Effector memory CD8-positive, alpha-beta T cell (primary cell): ENCODE data around the gene DSG4.

Source experiments
- ATAC-seq: fragments of 150-1000 bp; cut with Tn5 transposase; replicated peaks from 2 replicates; pipeline ENCODE4 v1.10.0; 2021; ENCODE audit warnings: mild to moderate bottlenecking, moderate library complexity
- DNase-seq, 3 experiments: peaks; one replicate each; pipeline ENCODE4 v3.0.0; 2021
- H3K27ac Mint-ChIP-seq, 2 donors: one replicate each; pipeline ENCODE4 v1.8.0; 2022; ENCODE audit warnings: mild to moderate bottlenecking in 2 of 2, mixed read lengths in 2 of 2, moderate library complexity in 2 of 2
- H3K27me3 Mint-ChIP-seq, 2 donors: one replicate each; pipeline ENCODE4 v1.8.0; 2022; ENCODE audit warnings: mixed read lengths in 2 of 2
- H3K36me3 Mint-ChIP-seq: one replicate; pipeline ENCODE4 v1.8.0; 2022; ENCODE audit warnings: mild to moderate bottlenecking, moderate library complexity, mixed read lengths; ENCODE audit not compliant: insufficient read depth
- H3K4me1 Mint-ChIP-seq, 2 donors: one replicate each; pipeline ENCODE4 v1.8.0; 2022; ENCODE audit warnings: low read depth in 2 of 2, mixed read lengths in 2 of 2
- H3K4me3 Mint-ChIP-seq, 2 donors: one replicate each; pipeline ENCODE4 v1.8.0; 2022; ENCODE audit warnings: mild to moderate bottlenecking in 2 of 2, mixed read lengths in 2 of 2, moderate library complexity in 2 of 2
- H3K9me3 Mint-ChIP-seq, 2 donors: one replicate each; pipeline ENCODE4 v1.8.0; 2022; ENCODE audit warnings: mixed read lengths in 2 of 2

Gene DSG4

DNA sequence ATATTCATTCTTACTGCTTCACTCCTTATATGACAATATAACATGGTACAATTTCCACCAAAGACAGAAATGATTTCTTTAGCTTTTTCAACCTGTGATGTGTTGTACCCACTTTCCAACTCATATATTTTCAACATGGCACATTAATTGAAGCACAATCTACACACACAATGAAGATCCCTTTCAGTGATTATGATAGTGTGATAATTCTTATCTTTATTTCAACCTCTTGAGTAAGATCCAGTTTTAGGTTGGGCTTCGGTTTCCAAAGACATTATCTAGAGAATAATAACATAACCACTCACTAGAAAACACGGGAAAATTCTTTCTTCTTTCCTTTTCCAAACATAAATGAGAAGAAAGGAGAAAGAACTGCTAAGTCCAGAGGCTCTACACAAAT is 67.6 kb downstream of the DSG4 start:
- Mint-ChIP-seq H3K27me3 (no peaks in the 10 kb centered on the region), H3K4me1 (no peaks in the 10 kb centered on the region), H3K27ac (no peak overlapping the region), H3K4me3 (no peak overlapping the region), H3K36me3 (no peaks in the 10 kb centered on the region), H3K9me3 (peaks cover 0 to 3% of the 10 kb centered on the region in 2 donors)
- ATAC-seq (no peak), DNase-seq (no peak)

DNA sequence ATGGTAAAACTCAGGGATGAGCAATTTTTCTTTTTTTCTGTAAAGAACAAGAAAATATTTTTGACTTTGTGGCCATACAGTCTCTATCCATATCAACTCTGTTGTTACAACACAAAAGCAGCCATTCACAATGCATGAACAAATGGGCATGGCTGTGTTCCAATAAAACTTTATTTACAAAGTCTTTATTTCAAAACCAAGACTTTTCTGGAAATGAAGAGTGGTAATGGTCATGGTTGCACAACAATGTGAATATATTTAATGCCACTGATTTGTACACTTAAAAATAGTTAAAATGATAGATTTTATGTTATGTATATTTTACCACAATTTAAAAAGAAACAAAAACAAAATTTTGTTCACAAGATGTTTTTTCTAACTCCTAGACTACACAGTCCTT is 69.3 kb downstream of the DSG4 start:
- Mint-ChIP-seq H3K27ac (no peak overlapping the region), H3K36me3 (no peaks in the 10 kb centered on the region), H3K27me3 (no peaks in the 10 kb centered on the region), H3K4me1 (no peaks in the 10 kb centered on the region), H3K9me3 (peaks cover 6 to 7% of the 10 kb centered on the region in 2 donors), H3K4me3 (no peak overlapping the region)
- DNase-seq (no peak), ATAC-seq (no peak)

DNA sequence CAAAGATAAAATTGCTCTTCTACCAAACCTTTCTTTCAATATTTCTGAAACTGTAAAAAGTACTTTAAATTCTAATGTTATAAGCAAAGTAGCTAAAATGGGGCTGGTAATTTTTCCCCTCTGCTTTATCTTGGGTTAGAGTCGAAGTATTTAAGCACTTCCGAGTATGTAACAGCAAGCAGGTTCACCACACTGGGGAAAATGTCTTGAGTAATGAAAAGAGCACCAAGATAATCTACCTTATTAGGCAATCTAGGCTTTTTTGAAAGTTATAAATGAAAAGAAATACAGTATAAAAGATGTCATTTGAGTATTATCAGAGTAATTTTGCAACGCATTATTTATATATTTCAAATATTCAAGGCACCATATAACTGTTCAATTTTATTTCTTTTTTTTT is 70.3 kb downstream of the DSG4 start:
- H3K36me3 Mint-ChIP-seq: no peaks in the 10 kb centered on the region
- no peak for ATAC-seq

DNA sequence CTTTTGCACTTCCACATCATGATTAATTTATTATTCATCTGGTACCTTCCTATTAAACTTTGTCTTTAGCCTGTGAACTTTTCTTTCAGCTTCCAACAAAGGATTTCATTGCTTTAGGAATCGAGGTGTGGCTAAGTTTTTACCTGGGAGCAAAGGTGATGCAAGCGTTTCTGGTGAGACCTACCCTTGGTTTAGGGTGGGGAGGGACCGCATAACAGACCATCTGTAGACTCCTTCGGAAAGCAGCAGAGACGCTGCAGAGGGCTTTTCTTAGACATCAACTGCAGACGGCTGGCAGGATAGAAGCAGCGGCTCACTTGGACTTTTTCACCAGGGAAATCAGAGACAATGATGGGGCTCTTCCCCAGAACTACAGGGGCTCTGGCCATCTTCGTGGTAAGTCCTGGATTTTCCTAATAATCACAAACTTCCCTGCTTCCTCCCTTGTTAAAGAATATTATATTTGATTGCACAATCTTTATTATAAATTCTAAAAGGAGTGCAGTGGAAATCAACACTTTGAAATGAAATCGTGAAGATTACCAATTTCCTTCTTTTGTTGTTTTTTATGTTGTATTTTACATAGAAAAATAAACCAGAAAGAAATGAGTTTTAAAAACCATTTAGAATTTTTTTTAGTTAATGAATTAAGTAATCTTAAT is 71.1 kb downstream of the DSG4 start, which contains the start of gene DSG3:
TSS of gene DSG3 (plus strand) at position 212 of the 662 bp plus-strand sequence. CDS start at position 349, 137 bp downstream.
- Mint-ChIP-seq H3K27ac (no peak within 1 kb of the TSS), H3K4me1 (no peaks in the 10 kb centered on the region), H3K9me3 (peaks cover 4 to 7% of the 10 kb centered on the region in 2 donors), H3K36me3 (no peaks in the 10 kb centered on the region), H3K4me3 (no peak within 1 kb of the TSS), H3K27me3 (no peaks in the 10 kb centered on the region)
- DNase-seq: no peak
- no peak for ATAC-seq

More for the DNA sequence above, 70.3 kb downstream of the DSG4 start:
- H3K4me3 Mint-ChIP-seq: no peak overlapping the region
- H3K27me3 Mint-ChIP-seq: no peaks in the 10 kb centered on the region
- H3K9me3 Mint-ChIP-seq: peaks cover 6 to 7% of the 10 kb centered on the region in 2 donors
- DNase-seq: no peak
- no peaks in the 10 kb centered on the region for H3K4me1 Mint-ChIP-seq
- H3K27ac Mint-ChIP-seq: no peak overlapping the region

DNA sequence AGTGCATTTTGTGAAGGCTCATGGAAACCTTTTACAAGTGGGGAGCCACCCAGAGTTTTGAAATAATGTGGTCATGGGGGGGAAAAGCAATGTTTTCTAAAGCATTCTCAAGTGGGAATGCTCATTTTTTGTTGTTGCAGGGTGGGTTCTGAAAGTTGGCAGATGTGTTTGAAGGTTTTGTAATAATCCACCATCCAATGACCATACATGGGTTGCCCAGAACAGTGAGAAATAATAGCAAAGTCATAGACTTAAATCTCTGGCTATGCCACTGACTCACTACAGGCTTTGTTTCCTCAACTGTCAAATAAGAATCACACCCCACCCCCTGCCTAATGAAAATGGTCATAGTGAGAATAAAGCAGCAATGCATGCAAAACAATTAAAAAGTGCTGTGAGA is 73.8 kb downstream of the DSG4 start:
- Mint-ChIP-seq H3K27me3 (no peaks in the 10 kb centered on the region), H3K27ac (no peak overlapping the region), H3K4me3 (no peak overlapping the region), H3K4me1 (no peaks in the 10 kb centered on the region), H3K36me3 (no peaks in the 10 kb centered on the region), H3K9me3 (peaks cover 4 to 7% of the 10 kb centered on the region in 2 donors)
- DNase-seq (no peak), ATAC-seq (no peak)

DNA sequence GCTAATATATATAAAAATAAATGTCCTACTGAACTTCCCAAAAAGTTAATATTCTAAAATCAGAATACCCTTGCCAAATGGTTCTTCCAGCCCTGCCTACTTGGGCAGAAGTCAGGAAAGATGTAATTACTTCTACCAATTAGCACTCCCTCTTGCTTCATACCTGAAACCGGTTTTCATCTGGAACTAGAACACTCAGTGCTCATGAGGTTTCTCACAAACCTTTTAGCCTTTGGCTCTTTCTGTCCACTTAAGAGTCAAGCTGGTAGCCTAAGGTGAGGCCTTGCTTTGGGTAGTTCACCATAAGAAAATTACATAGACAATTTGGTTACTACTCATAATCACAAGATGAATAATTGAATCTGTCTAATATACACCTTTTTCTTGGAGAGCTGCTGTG is 75.0 kb downstream of the DSG4 start:
- Mint-ChIP-seq H3K4me1 (no peaks in the 10 kb centered on the region), H3K4me3 (no peak overlapping the region), H3K27ac (no peak overlapping the region), H3K9me3 (peaks cover 5 to 7% of the 10 kb centered on the region in 2 donors), H3K36me3 (no peaks in the 10 kb centered on the region), H3K27me3 (no peaks in the 10 kb centered on the region)
- ATAC-seq: no peak
- no peak for DNase-seq

DNA sequence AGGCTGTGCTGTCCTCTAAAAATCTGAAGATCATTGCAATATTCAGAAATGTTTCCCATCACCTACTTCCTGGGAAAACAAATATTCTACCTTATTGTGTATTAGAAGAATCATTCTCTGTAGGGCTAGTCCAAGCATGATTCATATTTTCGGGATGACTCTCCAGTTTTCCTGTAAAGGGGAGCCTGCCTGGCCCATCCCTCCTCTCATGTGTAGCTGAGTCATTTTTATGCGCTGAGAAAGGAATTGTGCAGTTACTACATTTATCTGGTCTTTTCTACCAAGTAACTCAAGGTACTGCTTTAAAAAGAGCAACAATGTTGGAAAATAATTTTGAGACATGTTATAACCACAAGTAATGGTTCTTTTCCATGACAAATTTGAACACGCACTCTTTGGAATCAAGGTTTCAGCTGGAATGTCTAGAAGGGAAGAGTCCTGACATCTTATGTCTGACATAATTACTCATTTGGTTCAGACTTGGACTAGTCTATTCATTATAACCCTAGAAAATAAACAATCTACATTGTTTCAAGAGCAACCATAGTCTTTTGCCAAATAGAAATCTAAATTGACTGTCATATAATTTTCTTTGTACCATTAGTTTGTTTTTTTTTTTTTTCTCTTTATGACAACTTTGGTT is 77.6 kb downstream of the DSG4 start:
- DNase-seq (no peak), ATAC-seq (no peak)
- no peaks in the 10 kb centered on the region for H3K4me1 Mint-ChIP-seq
- no peaks in the 10 kb centered on the region for H3K36me3 Mint-ChIP-seq
- peaks cover 5 to 7% of the 10 kb centered on the region in 2 donors for H3K9me3 Mint-ChIP-seq
- H3K27me3 Mint-ChIP-seq: no peaks in the 10 kb centered on the region
- no peak overlapping the region for H3K4me3 Mint-ChIP-seq
- H3K27ac Mint-ChIP-seq: no peak overlapping the region
